ENCODE data around the gene NISCH.

DNA sequence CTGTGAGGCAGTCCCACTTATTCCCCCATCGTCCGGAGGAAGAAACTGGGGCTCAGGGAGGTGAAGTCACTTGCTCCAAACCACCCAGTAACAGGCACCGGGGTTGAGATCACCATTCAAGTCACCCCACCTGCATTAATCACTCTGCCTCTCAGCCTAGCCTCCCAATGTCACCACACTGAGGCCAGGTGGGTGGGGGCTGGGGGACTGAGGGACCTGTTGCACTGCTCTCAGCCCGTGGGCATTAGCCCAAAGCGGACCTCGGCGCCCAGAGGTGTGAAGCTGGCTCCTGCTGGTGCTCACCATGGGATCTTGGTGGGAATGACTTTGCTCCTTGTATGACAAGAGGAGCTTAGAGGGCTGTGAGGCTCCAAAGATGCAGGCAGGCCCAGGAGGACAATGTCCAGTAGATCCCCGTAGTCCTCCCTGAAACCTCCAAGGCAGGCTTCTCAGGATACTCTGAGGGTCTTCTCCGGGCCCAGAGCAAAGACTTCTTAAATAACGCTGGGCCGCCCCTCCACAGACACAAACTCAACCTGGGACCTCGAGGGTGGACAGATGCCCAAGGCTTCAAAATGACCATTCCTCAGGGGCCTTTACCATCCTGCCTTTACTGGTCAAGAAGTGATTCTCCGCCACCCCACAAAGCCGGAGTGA is 76.6 kb downstream of the NISCH start:
- TF ChIP-seq, protein P1, sequence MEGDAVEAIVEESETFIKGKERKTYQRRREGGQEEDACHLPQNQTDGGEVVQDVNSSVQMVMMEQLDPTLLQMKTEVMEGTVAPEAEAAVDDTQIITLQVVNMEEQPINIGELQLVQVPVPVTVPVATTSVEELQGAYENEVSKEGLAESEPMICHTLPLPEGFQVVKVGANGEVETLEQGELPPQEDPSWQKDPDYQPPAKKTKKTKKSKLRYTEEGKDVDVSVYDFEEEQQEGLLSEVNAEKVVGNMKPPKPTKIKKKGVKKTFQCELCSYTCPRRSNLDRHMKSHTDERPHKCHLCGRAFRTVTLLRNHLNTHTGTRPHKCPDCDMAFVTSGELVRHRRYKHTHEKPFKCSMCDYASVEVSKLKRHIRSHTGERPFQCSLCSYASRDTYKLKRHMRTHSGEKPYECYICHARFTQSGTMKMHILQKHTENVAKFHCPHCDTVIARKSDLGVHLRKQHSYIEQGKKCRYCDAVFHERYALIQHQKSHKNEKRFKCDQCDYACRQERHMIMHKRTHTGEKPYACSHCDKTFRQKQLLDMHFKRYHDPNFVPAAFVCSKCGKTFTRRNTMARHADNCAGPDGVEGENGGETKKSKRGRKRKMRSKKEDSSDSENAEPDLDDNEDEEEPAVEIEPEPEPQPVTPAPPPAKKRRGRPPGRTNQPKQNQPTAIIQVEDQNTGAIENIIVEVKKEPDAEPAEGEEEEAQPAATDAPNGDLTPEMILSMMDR (IDR thresholded peaks at IDR 0.05) = no peak
- TF ChIP-seq POLR2A (IDR thresholded peaks at IDR 0.05) = no peak

Data from ovary (tissue), 3 donors.